BLaER1 treated with 17β-estradiol and CSF1 and Interleukin-3, amounts not matched to agents 10 nM and 100 nM (cell line): ENCODE measurements around the gene LSM2.

Source experiments
- H3K27ac ChIP-seq, 11 experiments: shearing (Covaris generic); formaldehyde crosslinking; 2 replicates each; pipeline ENCODE4 v1.8.1; 2022
- H3K27me3 ChIP-seq, 11 experiments: shearing (Covaris generic); formaldehyde crosslinking; 2 replicates each; pipeline ENCODE4 v1.8.1; 2022
- H3K36me3 ChIP-seq, 11 experiments: shearing (Covaris generic); formaldehyde crosslinking; 2 replicates each; pipeline ENCODE4 v1.8.1; 2022
- H3K4me1 ChIP-seq, 10 experiments: shearing (Covaris generic); formaldehyde crosslinking; 2 replicates each; pipeline ENCODE4 v1.8.1; 2022
- H3K4me2 ChIP-seq, 11 experiments: shearing (Covaris generic); formaldehyde crosslinking; 2 replicates each; pipeline ENCODE4 v1.8.1; 2022
- H3K4me3 ChIP-seq, 10 experiments: shearing (Covaris generic); formaldehyde crosslinking; 2 replicates each; pipeline ENCODE4 v1.8.1; 2022
- H3K9ac ChIP-seq, 11 experiments: shearing (Covaris generic); formaldehyde crosslinking; 2 replicates each; pipeline ENCODE4 v1.8.1; 2022
- H3K9me3 ChIP-seq, 11 experiments: shearing (Covaris generic); formaldehyde crosslinking; replicated peaks in 1 of 11; 2 replicates each; pipeline ENCODE4 v1.8.1; 2022
- H4K20me1 ChIP-seq, 11 experiments: shearing (Covaris generic); formaldehyde crosslinking; 2 replicates each; pipeline ENCODE4 v1.8.1; 2022
- Cebpa-rat ChIP-seq, 11 experiments: shearing (Covaris generic); IDR thresholded peaks; 2 replicates each; pipeline ENCODE4 v1.8.1; 2022

Gene LSM2

GRCh38 chr6:31769684-31770371, 36.9 kb downstream of the LSM2 start:
- no peak for TF ChIP-seq Cebpa-rat (IDR thresholded peaks at IDR 0.05)

GRCh38 chr6:31768363-31769257, 38.2 kb downstream of the LSM2 start:
- Histone ChIP-seq H3K9ac (peak overlapping the region in 3 of 11 experiments; percentile 3 to 44 (median 12); a peak in 1 of 22 replicates), H3K9me3 (no peaks in the 10 kb centered on the region), H4K20me1 (no peaks in the 10 kb centered on the region), H3K36me3 (peaks cover 0 to 21% (median 12%) of the 10 kb centered on the region in 11 experiments; a peak in 13 of 22 replicates), H3K4me1 (peaks cover 14 to 53% (median 32%) of the 10 kb centered on the region in 10 experiments), H3K4me3 (no peak overlapping the region), H3K4me2 (peak overlapping the region in 7 of 11 experiments; percentile 16 to 89 (median 73); a peak in 10 of 22 replicates), H3K27ac (peak overlapping the region in 6 of 11 experiments; percentile 1 to 78 (median 51); a peak in 10 of 22 replicates), H3K27me3 (no peaks in the 10 kb centered on the region)
- no peak for TF ChIP-seq Cebpa-rat (IDR thresholded peaks at IDR 0.05)

More at GRCh38 chr6:31769684-31770371, 36.9 kb downstream of the LSM2 start:
- no peaks in the 10 kb centered on the region for H3K27me3 ChIP-seq
- no peaks in the 10 kb centered on the region for H4K20me1 ChIP-seq
- H3K9ac ChIP-seq, result no peak overlapping the region
- peaks cover 0 to 9% (median under 1%) of the 10 kb centered on the region in 11 experiments; a peak in 7 of 22 replicates for H3K36me3 ChIP-seq
- peak overlapping the region in 4 of 11 experiments; percentile 62 to 89 (median 83); a peak in 8 of 22 replicates for H3K4me2 ChIP-seq
- peak overlapping the region in 1 of 11 experiments; percentile 78; a peak in 2 of 22 replicates for H3K27ac ChIP-seq
- H3K9me3 ChIP-seq, result no peaks in the 10 kb centered on the region
- H3K4me3 ChIP-seq, result no peak overlapping the region
- peaks cover 20 to 63% (median 38%) of the 10 kb centered on the region in 10 experiments for H3K4me1 ChIP-seq

- H3K36me3 ChIP-seq, result peaks cover 0 to 36% (median 20%) of the 10 kb centered on the region in 11 experiments; a peak in 15 of 22 replicates
- H3K9me3 ChIP-seq, result no peaks in the 10 kb centered on the region
- H3K27me3 ChIP-seq, result no peaks in the 10 kb centered on the region
- no peak overlapping the region for H3K9ac ChIP-seq
- no peaks in the 10 kb centered on the region for H4K20me1 ChIP-seq
- no peak for TF ChIP-seq Cebpa-rat (IDR thresholded peaks at IDR 0.05)
- peaks cover 15 to 54% (median 28%) of the 10 kb centered on the region in 10 experiments for H3K4me1 ChIP-seq
- H3K4me3 ChIP-seq, result no peak overlapping the region
- H3K27ac ChIP-seq, result no peak overlapping the region
- H3K4me2 ChIP-seq, result peak overlapping the region in 3 of 11 experiments; percentile 81 to 89 (median 85); a peak in 6 of 22 replicates
These were observed 39.6 kb downstream of the LSM2 start for GRCh38 chr6:31767096-31767645.

- Histone ChIP-seq H3K27me3 (no peaks in the 10 kb centered on the region), H3K27ac (no peak overlapping the region), H3K9ac (no peak overlapping the region), H3K9me3 (no peaks in the 10 kb centered on the region), H3K4me1 (peaks cover 23 to 52% (median 31%) of the 10 kb centered on the region in 10 experiments), H3K36me3 (peaks cover 0 to 46% (median 30%) of the 10 kb centered on the region in 11 experiments; a peak in 17 of 22 replicates), H3K4me2 (no peak overlapping the region), H4K20me1 (no peaks in the 10 kb centered on the region), H3K4me3 (no peak overlapping the region)
- no peak for TF ChIP-seq Cebpa-rat (IDR thresholded peaks at IDR 0.05)
These were observed 40.6 kb downstream of the LSM2 start for GRCh38 chr6:31765910-31766794.

- Histone ChIP-seq H3K4me1 (peaks cover 24 to 52% (median 32%) of the 10 kb centered on the region in 10 experiments), H3K4me3 (no peak overlapping the region), H3K9me3 (no peaks in the 10 kb centered on the region), H3K27ac (no peak overlapping the region), H3K9ac (no peak overlapping the region), H3K4me2 (no peak overlapping the region), H4K20me1 (no peaks in the 10 kb centered on the region), H3K27me3 (no peaks in the 10 kb centered on the region), H3K36me3 (peaks cover 0 to 52% (median 36%) of the 10 kb centered on the region in 11 experiments; a peak in 17 of 22 replicates)
- TF ChIP-seq Cebpa-rat (IDR thresholded peaks at IDR 0.05), result no peak
These were observed 41.2 kb downstream of the LSM2 start for GRCh38 chr6:31765559-31765909.

GRCh38 chr6:31764198-31764597, 42.6 kb downstream of the LSM2 start:
- no peaks in the 10 kb centered on the region for H3K9me3 ChIP-seq
- H3K27me3 ChIP-seq, result no peaks in the 10 kb centered on the region
- H3K4me1 ChIP-seq, result peaks cover 23 to 41% (median 31%) of the 10 kb centered on the region in 10 experiments
- peaks cover 1 to 65% (median 50%) of the 10 kb centered on the region in 11 experiments; a peak in 19 of 22 replicates for H3K36me3 ChIP-seq
- H3K4me3 ChIP-seq, result no peak overlapping the region
- peak overlapping the region in 1 of 11 experiments; percentile 0; a peak in 1 of 22 replicates for H3K27ac ChIP-seq
- peak overlapping the region in 3 of 11 experiments; percentile 11 to 16 (median 14); a peak in 1 of 22 replicates for H3K9ac ChIP-seq
- no peak overlapping the region for H3K4me2 ChIP-seq
- no peaks in the 10 kb centered on the region for H4K20me1 ChIP-seq
- TF ChIP-seq Cebpa-rat (IDR thresholded peaks at IDR 0.05), result no peak

GRCh38 chr6:31763619-31763940, 43.2 kb downstream of the LSM2 start:
- Histone ChIP-seq H3K4me3 (no peak overlapping the region), H3K9ac (peak overlapping the region in 2 of 11 experiments; percentile 0 to 50; a peak in 1 of 22 replicates), H4K20me1 (no peaks in the 10 kb centered on the region), H3K36me3 (peaks cover 7 to 72% (median 55%) of the 10 kb centered on the region in 11 experiments; a peak in 20 of 22 replicates), H3K4me2 (peak overlapping the region in 2 of 11 experiments; percentile 14 to 62; a peak in 3 of 22 replicates), H3K4me1 (peaks cover 17 to 34% (median 29%) of the 10 kb centered on the region in 10 experiments), H3K27ac (peak overlapping the region in 1 of 11 experiments; percentile 20; a peak in 2 of 22 replicates), H3K27me3 (no peaks in the 10 kb centered on the region), H3K9me3 (no peaks in the 10 kb centered on the region)
- TF ChIP-seq Cebpa-rat (IDR thresholded peaks at IDR 0.05), result no peak
